GM19239 (cell line): ENCODE data around the gene ISG20L2.

Experiments
- DNase-seq: peaks from one replicate; pipeline ENCODE4 v3.0.0; 2011; ENCODE audit warnings: low spot score; ENCODE audit not compliant: insufficient read length
- FAIRE-seq: peaks from 2 replicates; lab custom pipeline; 2011; peaks lifted over from hg19 to GRCh38; lab: Jason Lieb, UNC

The ISG20L2 gene

GRCh38 chr1:156742017-156742416 lies 13.5 kb upstream of the ISG20L2 start:
- no peak for FAIRE-seq
- no peak for DNase-seq

- DNase-seq, result no peak
- FAIRE-seq, result no peak
Measured at GRCh38 chr1:156741481-156741983, 13.0 kb upstream of the ISG20L2 start.

GRCh38 chr1:156740741-156741480 lies 12.3 kb upstream of the ISG20L2 start, which contains the start of gene MRPL24:
Gene MRPL24 (minus strand): TSS chr1:156741088. CDS start chr1:156738704, 2,384 bp downstream.
- peak; percentile 86 for DNase-seq
- FAIRE-seq, result peak; percentile 98

GRCh38 chr1:156740237-156740740 lies 11.7 kb upstream of the ISG20L2 start:
- FAIRE-seq, result peak; percentile 49
- no peak for DNase-seq

- FAIRE-seq, result no peak
- no peak for DNase-seq
Measured at GRCh38 chr1:156738916-156739315, 10.3 kb upstream of the ISG20L2 start.

- no peak for FAIRE-seq
- DNase-seq, result no peak
Measured at GRCh38 chr1:156738407-156738806, 9.8 kb upstream of the ISG20L2 start.

- DNase-seq (no peak), FAIRE-seq (no peak)
Measured at GRCh38 chr1:156733989-156734584, 5.5 kb upstream of the ISG20L2 start.

GRCh38 chr1:156727926-156728598 lies 504 bp downstream of the ISG20L2 start, which contains the start of gene METTL25B:
Gene METTL25B (plus strand): TSS chr1:156728469. CDS start chr1:156729105, 636 bp downstream.
- FAIRE-seq, result no peak
- peak; percentile 65 for DNase-seq

GRCh38 chr1:156727492-156727891 lies 1.1 kb downstream of the ISG20L2 start:
- FAIRE-seq (no peak), DNase-seq (no peak)

- DNase-seq, result peak; percentile 47
- FAIRE-seq, result peak; percentile 79
Measured at GRCh38 chr1:156726549-156727226, 1.9 kb downstream of the ISG20L2 start.

GRCh38 chr1:156725683-156726280 lies 2.8 kb downstream of the ISG20L2 start:
- FAIRE-seq (peak; percentile 89), DNase-seq (peak; percentile 71)

- FAIRE-seq, result no peak
- DNase-seq, result no peak
Measured at GRCh38 chr1:156721535-156721934, 7.0 kb downstream of the ISG20L2 start.

GRCh38 chr1:156721131-156721530 lies 7.4 kb downstream of the ISG20L2 start:
- DNase-seq (no peak), FAIRE-seq (no peak)

GRCh38 chr1:156717351-156717750 lies 11.2 kb downstream of the ISG20L2 start:
- FAIRE-seq, result no peak

GRCh38 chr1:156714830-156715229 lies 13.7 kb downstream of the ISG20L2 start:
- DNase-seq (no peak), FAIRE-seq (no peak)

More at GRCh38 chr1:156717351-156717750, 11.2 kb downstream of the ISG20L2 start:
- DNase-seq, result no peak

GRCh38 chr1:156712626-156713025 lies 15.9 kb downstream of the ISG20L2 start:
- FAIRE-seq, result no peak
- DNase-seq, result no peak

- no peak for DNase-seq
- no peak for FAIRE-seq
Measured at GRCh38 chr1:156711011-156711817, 17.4 kb downstream of the ISG20L2 start.

- DNase-seq, result no peak
- no peak for FAIRE-seq
Measured at GRCh38 chr1:156709757-156710489, 18.6 kb downstream of the ISG20L2 start.
